ENCODE measurements around the gene CST11. TPM values are rescaled to one million over a fixed set of nuclear protein-coding genes. Genes with fewer than 3 reads are reported as not detected.
"Not testable (repeated sequence)": the region's sequence is repeated elsewhere in the genome, so short reads cannot be mapped to it uniquely, and the experiment has no call there.

CST11 gene
- total RNA-seq, 1 donor from 2014 or later: not detected

- intact Hi-C loops (cut with micrococcal nuclease): no loop called here
- Histone ChIP-seq H3K4me1 (no peaks in the 10 kb centered on the region), H3K36me3 (no peaks in the 10 kb centered on the region), H3K4me3 (no peak overlapping the region), H3K27me3 (ENCODE audit: low read depth) (peaks cover 5% of the 10 kb centered on the region), H3K27ac (replicated peaks) (no peak overlapping the region), H3K9me3 (replicated peaks) (peaks cover 5% of the 10 kb centered on the region)
- DNase-seq: no peak
- TF ChIP-seq CTCF (IDR thresholded peaks at IDR 0.05; ENCODE audit: borderline replicate concordance): no peak
These were observed 26.4 kb upstream of the CST11 start for GRCh38 chr20:23479043-23479442.

- intact Hi-C loops (cut with micrococcal nuclease): no loop called here
- no peaks in the 10 kb centered on the region for H3K4me1 ChIP-seq
- H3K27ac ChIP-seq (replicated peaks): no peak overlapping the region
- TF ChIP-seq CTCF (IDR thresholded peaks at IDR 0.05; ENCODE audit: borderline replicate concordance): no peak
- H3K27me3 ChIP-seq (ENCODE audit: low read depth): peaks cover 21% of the 10 kb centered on the region
- no peaks in the 10 kb centered on the region for H3K36me3 ChIP-seq
- no peak for DNase-seq
- no peak overlapping the region for H3K4me3 ChIP-seq
- H3K9me3 ChIP-seq (replicated peaks): peaks cover 5% of the 10 kb centered on the region
These were observed 24.5 kb upstream of the CST11 start for GRCh38 chr20:23477223-23477622.

- TF ChIP-seq CTCF (IDR thresholded peaks at IDR 0.05; ENCODE audit: borderline replicate concordance): no peak
- no peak overlapping the region for H3K27ac ChIP-seq (replicated peaks)
- intact Hi-C loops (cut with micrococcal nuclease): no loop called here
- no peaks in the 10 kb centered on the region for H3K36me3 ChIP-seq
- H3K27me3 ChIP-seq (ENCODE audit: low read depth): peaks cover 28% of the 10 kb centered on the region
- H3K4me3 ChIP-seq: no peak overlapping the region
- peaks cover 5% of the 10 kb centered on the region for H3K9me3 ChIP-seq (replicated peaks)
- no peaks in the 10 kb centered on the region for H3K4me1 ChIP-seq
- no peak for DNase-seq
These were observed 23.5 kb upstream of the CST11 start for GRCh38 chr20:23476015-23476754.

- TF ChIP-seq CTCF (IDR thresholded peaks at IDR 0.05; ENCODE audit: borderline replicate concordance): no peak
- intact Hi-C loops (cut with micrococcal nuclease): no loop called here
- Histone ChIP-seq H3K27me3 (ENCODE audit: low read depth) (peaks cover 36% of the 10 kb centered on the region), H3K36me3 (no peaks in the 10 kb centered on the region), H3K4me1 (no peaks in the 10 kb centered on the region), H3K27ac (replicated peaks) (no peak overlapping the region), H3K9me3 (replicated peaks) (peaks cover 5% of the 10 kb centered on the region), H3K4me3 (no peak overlapping the region)
- DNase-seq: no peak
These were observed 22.7 kb upstream of the CST11 start for GRCh38 chr20:23475395-23475794.

GRCh38 chr20:23473293-23473692 lies 20.6 kb upstream of the CST11 start:
- H3K36me3 ChIP-seq; DNase-seq; H3K9me3 ChIP-seq (replicated peaks); intact Hi-C loops (cut with micrococcal nuclease); H3K4me3 ChIP-seq; H3K27ac ChIP-seq (replicated peaks); H3K4me1 ChIP-seq: not testable (repeated sequence)
- peaks cover 41% of the 10 kb centered on the region for H3K27me3 ChIP-seq (ENCODE audit: low read depth)

GRCh38 chr20:23472306-23472705 lies 19.6 kb upstream of the CST11 start:
- H3K4me3 ChIP-seq; H3K36me3 ChIP-seq; H3K4me1 ChIP-seq; DNase-seq; H3K27ac ChIP-seq (replicated peaks); H3K9me3 ChIP-seq (replicated peaks); intact Hi-C loops (cut with micrococcal nuclease): not testable (repeated sequence)
- H3K27me3 ChIP-seq (ENCODE audit: low read depth): peaks cover 41% of the 10 kb centered on the region

GRCh38 chr20:23466961-23467360 lies 14.3 kb upstream of the CST11 start:
- H3K27me3 ChIP-seq (ENCODE audit: low read depth): peaks cover 48% of the 10 kb centered on the region
- H3K4me3 ChIP-seq; H3K27ac ChIP-seq (replicated peaks); H3K4me1 ChIP-seq; H3K36me3 ChIP-seq; intact Hi-C loops (cut with micrococcal nuclease); DNase-seq: not testable (repeated sequence)
- H3K9me3 ChIP-seq (replicated peaks): peaks cover 28% of the 10 kb centered on the region
